DND-41 (cell line): Measurements from ENCODE around the gene EGF.

ENCODE experiments used
- EZH2 ChIP-seq: IDR thresholded peaks from 3 replicates; pipeline ENCODE4 v1.6.1; 2012; ENCODE audit warnings: borderline replicate concordance, low read depth, mild to moderate bottlenecking, moderate library complexity, low read length, inconsistent platforms; ENCODE audit not compliant: severe bottlenecking
- TF ChIP-seq, protein P1 (sequence below): IDR thresholded peaks from 2 replicates; pipeline ENCODE4 v1.5.1; 2012; ENCODE audit warnings: borderline replicate concordance, low read length, moderate library complexity, mild to moderate bottlenecking; ENCODE audit not compliant: poor library complexity, severe bottlenecking; ENCODE audit errors: extremely low read depth

DNA sequence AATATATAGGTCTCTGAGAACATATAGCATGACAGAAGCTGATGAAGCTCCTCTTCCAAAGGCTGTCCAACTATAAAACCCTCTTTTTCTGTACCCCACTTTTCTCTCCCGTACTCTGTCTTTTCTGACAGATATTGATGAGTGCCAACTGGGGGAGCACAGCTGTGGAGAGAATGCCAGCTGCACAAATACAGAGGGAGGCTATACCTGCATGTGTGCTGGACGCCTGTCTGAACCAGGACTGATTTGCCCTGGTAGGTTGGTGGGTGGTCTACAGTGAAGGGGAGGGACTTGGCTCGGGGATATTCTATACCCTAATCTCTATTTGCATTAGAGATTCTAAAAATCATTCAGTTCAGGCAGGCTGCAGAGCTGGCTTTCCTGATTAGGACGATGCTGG lies 80.4 kb downstream of the EGF start:
- TF ChIP-seq, protein P1, sequence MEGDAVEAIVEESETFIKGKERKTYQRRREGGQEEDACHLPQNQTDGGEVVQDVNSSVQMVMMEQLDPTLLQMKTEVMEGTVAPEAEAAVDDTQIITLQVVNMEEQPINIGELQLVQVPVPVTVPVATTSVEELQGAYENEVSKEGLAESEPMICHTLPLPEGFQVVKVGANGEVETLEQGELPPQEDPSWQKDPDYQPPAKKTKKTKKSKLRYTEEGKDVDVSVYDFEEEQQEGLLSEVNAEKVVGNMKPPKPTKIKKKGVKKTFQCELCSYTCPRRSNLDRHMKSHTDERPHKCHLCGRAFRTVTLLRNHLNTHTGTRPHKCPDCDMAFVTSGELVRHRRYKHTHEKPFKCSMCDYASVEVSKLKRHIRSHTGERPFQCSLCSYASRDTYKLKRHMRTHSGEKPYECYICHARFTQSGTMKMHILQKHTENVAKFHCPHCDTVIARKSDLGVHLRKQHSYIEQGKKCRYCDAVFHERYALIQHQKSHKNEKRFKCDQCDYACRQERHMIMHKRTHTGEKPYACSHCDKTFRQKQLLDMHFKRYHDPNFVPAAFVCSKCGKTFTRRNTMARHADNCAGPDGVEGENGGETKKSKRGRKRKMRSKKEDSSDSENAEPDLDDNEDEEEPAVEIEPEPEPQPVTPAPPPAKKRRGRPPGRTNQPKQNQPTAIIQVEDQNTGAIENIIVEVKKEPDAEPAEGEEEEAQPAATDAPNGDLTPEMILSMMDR = no peak
- no peak for TF ChIP-seq EZH2
